AG08396 (cell line): ENCODE data around the gene ZNHIT2.

ENCODE experiments used
- DNase-seq: peaks from one replicate; pipeline ENCODE4 v3.0.0; 2012; ENCODE audit warnings: low spot score, mixed read lengths

The ZNHIT2 gene

DNA sequence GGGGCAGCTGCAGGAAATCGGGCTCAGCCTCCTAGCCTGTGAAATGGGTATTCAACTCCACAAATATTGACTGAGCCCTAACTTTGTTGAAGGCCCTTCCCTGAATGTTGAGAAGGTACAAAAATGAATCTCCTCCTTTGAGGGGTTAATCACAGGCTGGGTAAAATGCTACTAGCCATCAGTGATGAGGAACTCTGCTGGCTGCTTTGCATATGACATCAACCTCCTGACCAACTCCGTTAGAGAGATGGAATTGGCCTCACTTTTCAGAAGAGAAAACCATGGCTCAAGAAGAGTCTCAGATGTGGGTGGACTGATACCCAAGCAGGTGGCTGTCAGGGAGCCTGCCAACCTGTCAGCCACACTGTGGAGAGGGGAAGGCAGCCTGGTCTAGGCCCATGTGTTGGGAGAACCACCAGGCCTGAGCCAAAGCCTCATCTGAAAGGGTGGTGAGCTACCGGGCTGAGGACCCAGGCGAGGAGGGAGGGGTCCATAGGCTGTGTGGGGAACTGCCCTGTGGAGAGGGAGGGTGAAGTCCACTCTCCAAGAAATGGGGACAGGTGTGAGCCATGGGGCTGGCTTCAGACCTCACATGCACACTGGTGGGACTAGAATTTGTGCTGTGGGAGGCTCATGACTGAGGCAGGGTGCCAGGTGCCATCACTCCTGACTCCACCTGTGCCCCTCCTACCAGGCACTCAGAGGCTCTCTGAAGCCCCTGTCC lies 45.4 kb downstream of the ZNHIT2 start:
- no peak for DNase-seq

DNA sequence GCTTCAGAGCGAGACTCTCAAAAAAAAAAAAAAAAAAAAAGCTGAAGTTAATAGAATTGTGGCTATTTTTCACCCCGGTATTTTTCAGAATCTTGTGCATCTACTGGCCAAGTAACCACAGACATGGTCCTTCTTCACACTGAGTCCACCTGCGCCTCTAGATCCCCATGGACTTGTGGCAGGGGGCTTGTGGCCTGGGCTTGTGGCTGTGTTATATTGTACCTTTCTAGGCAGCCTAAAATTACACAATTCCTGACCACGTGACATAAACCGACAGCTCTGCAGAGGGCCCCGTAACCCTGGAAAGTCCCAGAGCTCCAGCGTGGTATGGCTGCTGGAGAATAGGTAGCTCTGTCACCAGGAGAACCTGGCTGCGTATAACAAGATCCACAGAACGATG lies 48.3 kb downstream of the ZNHIT2 start:
- no peak for DNase-seq

DNA sequence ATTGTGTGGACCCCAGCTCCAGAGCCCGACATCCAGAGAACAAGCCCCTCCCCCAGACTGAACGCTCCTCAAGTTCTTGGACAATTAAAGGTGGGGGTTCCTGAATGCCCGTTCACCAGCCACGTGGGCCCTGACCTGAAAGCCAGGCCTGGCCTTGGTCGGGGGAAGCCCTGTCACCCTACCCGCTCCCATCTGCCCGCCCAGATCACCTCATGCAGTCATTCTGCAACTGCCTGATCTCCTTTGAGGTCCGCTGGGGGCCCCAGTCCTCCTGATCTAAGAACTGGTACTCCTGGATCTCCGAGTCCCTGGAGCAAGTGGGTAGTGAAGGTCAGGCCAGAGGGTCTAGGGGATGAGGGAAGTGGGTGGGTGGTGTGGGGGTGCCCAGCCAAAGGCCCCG lies 50.1 kb downstream of the ZNHIT2 start:
- no peak for DNase-seq

DNA sequence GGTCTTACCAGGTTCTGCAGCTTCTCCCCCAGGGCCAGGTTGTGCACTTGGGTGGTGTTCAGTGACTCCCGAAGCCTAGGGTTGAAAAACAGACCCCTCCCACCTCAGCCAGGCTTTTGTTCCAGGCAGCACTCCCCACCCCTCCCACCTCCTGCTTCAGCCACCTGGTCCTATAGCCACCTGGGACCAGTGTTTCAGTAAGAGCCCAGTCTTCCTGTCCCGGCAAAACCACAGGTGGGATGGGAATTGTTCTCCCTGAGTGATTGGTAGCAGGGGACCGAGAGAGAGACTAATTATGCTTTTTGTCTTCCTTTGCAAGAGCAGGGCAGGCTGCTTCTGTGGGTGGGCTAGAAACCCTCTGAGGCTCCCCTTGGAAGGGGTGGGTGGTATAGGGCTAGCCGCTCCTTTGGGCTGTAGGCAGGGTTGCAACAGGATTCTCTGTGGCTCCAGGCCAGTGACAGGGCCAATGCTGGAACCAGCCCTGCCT lies 50.7 kb downstream of the ZNHIT2 start:
- no peak for DNase-seq
